Measurements from ENCODE around the gene ELMOD3.
A peak's percentile ranks its signal among the peaks of the same experiment; 100 is the strongest.

The ELMOD3 gene

DNA sequence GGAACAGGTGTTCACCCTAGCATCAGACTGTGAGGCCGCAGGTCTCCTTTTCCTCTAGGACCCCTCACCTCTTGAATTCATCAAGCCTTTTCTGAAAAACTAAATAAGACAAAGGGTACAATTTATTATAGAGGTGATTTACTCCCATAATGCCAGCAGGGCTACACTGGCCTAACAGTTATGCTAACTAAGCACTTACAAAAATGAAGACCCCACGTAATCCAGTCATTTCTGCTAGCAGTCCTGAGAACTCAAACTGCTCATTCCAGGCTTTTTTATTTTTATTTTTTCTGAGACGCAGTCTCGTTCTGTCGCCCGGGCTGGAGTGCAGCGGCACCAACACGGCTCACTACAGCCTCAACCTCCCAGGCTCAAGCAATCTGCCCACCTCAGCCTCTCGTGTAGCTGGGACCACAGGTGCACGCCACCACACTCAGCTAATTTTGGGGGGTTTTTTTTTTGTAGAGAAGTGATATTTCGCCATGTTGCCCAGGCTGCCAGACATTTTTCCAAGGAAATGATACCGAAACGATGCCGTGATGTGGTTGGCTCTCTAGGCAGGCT lies 41.4 kb downstream of the ELMOD3 start:
- Histone ChIP-seq H3K4me3 (ENCODE audit: insufficient read depth in 1 of 2, low read depth in 1 of 2, low read length in 2 of 2) (no peak overlapping the region), H4K91ac (ENCODE audit: low read length) (no peak overlapping the region), H4K8ac (ENCODE audit: low read length) (no peak overlapping the region), H2AK5ac (ENCODE audit: low read length, severe bottlenecking) (no peak overlapping the region), H3K4me1 (ENCODE audit: control insufficient read depth, insufficient read depth, low read depth, low read length) (peaks cover 13% of the 10 kb centered on the region), H3K14ac (ENCODE audit: low read length in 2 of 2) (no peak overlapping the region), H3K36me3 (ENCODE audit: control insufficient read depth in 1 of 2, insufficient read depth in 2 of 2, low read depth in 1 of 2, low read length in 2 of 2) (peaks cover 69 to 83% of the 10 kb centered on the region in 2 experiments), H2BK15ac (ENCODE audit: low read depth, poor library complexity, severe bottlenecking) (no peak overlapping the region), H3K79me1 (replicated peaks; ENCODE audit: low read length, poor library complexity, severe bottlenecking) (peaks cover 12% of the 10 kb centered on the region), H3K9me3 (ENCODE audit: control insufficient read depth, low read length) (no peaks in the 10 kb centered on the region), H3K4me2 (ENCODE audit: low read length, poor library complexity, severe bottlenecking) (no peak overlapping the region), H2BK5ac (ENCODE audit: low read depth, low read length, poor library complexity, severe bottlenecking) (no peak overlapping the region), H3K18ac (ENCODE audit: low read depth in 1 of 2, low read length in 2 of 2) (no peak overlapping the region), H3K27ac (ENCODE audit: low read length, poor library complexity, severe bottlenecking) (no peak overlapping the region), H2AFZ (ENCODE audit: low read depth, low read length) (no peak overlapping the region), H3K27me3 (ENCODE audit: control insufficient read depth in 1 of 2, insufficient read depth in 1 of 2, low read length in 2 of 2) (no peaks in the 10 kb centered on the region), H3K23ac (ENCODE audit: low read length in 2 of 2) (no peak overlapping the region), H3K4ac (ENCODE audit: low read depth in 1 of 2, low read length in 2 of 2) (no peak overlapping the region), H2BK120ac (ENCODE audit: low read depth, low read length) (no peak overlapping the region), H2BK12ac (ENCODE audit: low read length in 2 of 2) (no peak overlapping the region), H3K9ac (ENCODE audit: low read length) (no peak overlapping the region)
- DNase-seq, result no peak
- WGBS, result 97% methylated on average over 11 of the region's 14 CpGs

DNA sequence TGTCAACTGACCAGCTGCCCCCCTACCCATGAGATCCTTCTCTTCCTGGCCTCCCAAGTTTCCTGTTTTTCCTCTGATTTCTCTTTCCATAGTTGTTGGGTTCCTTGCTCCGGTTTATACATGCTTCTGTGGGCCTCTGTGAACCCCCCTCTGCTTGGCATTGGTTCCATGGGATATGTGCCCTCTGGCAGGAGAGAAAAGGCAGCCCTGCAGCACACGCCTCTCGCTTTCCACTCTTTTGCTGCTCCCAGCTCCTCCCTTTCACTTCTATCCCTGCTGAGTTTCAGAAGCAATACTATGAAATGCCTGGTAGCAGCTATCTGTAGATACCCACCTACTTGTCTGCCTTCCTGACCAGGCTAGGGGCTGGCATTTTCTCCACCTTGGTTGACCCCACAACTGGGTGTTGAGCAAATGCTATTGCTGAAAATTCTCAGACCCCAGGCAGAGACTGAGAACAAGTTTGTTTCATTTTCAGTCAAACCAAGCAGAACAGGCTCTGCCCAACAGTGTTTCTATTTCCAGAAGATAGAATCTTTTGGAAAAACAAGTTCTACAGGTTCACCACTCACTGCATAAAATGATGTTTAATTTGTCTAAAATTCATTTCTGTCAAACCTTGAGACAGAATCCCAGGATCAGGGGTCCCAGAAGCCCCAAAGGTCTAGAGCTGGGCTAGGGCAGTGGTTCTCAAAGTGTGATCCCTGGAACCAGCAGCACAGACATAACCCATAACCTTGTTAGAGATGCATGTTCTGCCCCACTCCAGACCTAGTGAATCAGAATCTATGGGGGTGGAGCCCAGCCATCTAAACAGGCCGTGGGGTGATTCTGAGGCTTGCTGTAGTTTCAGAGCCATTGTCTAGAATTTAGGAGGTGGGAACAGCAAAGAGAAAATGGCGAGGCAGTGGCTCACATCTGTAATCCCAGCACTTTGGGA lies 42.2 kb downstream of the ELMOD3 start:
- H2BK15ac ChIP-seq (ENCODE audit: low read depth, poor library complexity, severe bottlenecking), result no peak overlapping the region
- no peak overlapping the region for H3K14ac ChIP-seq (ENCODE audit: low read length in 2 of 2)
- H4K91ac ChIP-seq (ENCODE audit: low read length), result no peak overlapping the region
- peaks cover 19% of the 10 kb centered on the region for H3K79me1 ChIP-seq (replicated peaks; ENCODE audit: low read length, poor library complexity, severe bottlenecking)
- H2BK12ac ChIP-seq (ENCODE audit: low read length in 2 of 2), result no peak overlapping the region
- 92% methylated on average over 5 of the region's 5 CpGs for WGBS
- H3K4me1 ChIP-seq (ENCODE audit: control insufficient read depth, insufficient read depth, low read depth, low read length), result peaks cover 13% of the 10 kb centered on the region
- no peak overlapping the region for H3K9ac ChIP-seq (ENCODE audit: low read length)
- no peak overlapping the region for H3K4me3 ChIP-seq (ENCODE audit: insufficient read depth in 1 of 2, low read depth in 1 of 2, low read length in 2 of 2)
- no peak overlapping the region for H2AFZ ChIP-seq (ENCODE audit: low read depth, low read length)
- no peak overlapping the region for H3K4me2 ChIP-seq (ENCODE audit: low read length, poor library complexity, severe bottlenecking)
- H3K27ac ChIP-seq (ENCODE audit: low read length, poor library complexity, severe bottlenecking), result no peak overlapping the region
- no peaks in the 10 kb centered on the region for H3K27me3 ChIP-seq (ENCODE audit: control insufficient read depth in 1 of 2, insufficient read depth in 1 of 2, low read length in 2 of 2)
- no peak overlapping the region for H4K8ac ChIP-seq (ENCODE audit: low read length)
- no peak overlapping the region for H2BK120ac ChIP-seq (ENCODE audit: low read depth, low read length)
- H3K36me3 ChIP-seq (ENCODE audit: control insufficient read depth in 1 of 2, insufficient read depth in 2 of 2, low read depth in 1 of 2, low read length in 2 of 2), result peaks cover 69 to 83% of the 10 kb centered on the region in 2 experiments
- no peak overlapping the region for H3K18ac ChIP-seq (ENCODE audit: low read depth in 1 of 2, low read length in 2 of 2)
- H3K9me3 ChIP-seq (ENCODE audit: control insufficient read depth, low read length), result no peaks in the 10 kb centered on the region
- H3K4ac ChIP-seq (ENCODE audit: low read depth in 1 of 2, low read length in 2 of 2), result no peak overlapping the region
- no peak overlapping the region for H2AK5ac ChIP-seq (ENCODE audit: low read length, severe bottlenecking)
- DNase-seq, result no peak
- H2BK5ac ChIP-seq (ENCODE audit: low read depth, low read length, poor library complexity, severe bottlenecking), result no peak overlapping the region
- no peak overlapping the region for H3K23ac ChIP-seq (ENCODE audit: low read length in 2 of 2)

GRCh38 chr2:85397925-85398331 lies 43.4 kb downstream of the ELMOD3 start:
- no peaks in the 10 kb centered on the region for H3K27me3 ChIP-seq (ENCODE audit: control insufficient read depth in 1 of 2, insufficient read depth in 1 of 2, low read length in 2 of 2)
- H3K14ac ChIP-seq (ENCODE audit: low read length in 2 of 2), result no peak overlapping the region
- H3K9me3 ChIP-seq (ENCODE audit: control insufficient read depth, low read length), result no peaks in the 10 kb centered on the region
- no peak overlapping the region for H2BK12ac ChIP-seq (ENCODE audit: low read length in 2 of 2)
- H3K4me3 ChIP-seq (ENCODE audit: insufficient read depth in 1 of 2, low read depth in 1 of 2, low read length in 2 of 2), result no peak overlapping the region
- H3K36me3 ChIP-seq (ENCODE audit: control insufficient read depth in 1 of 2, insufficient read depth in 2 of 2, low read depth in 1 of 2, low read length in 2 of 2), result peaks cover 68 to 80% of the 10 kb centered on the region in 2 experiments
- peaks cover 20% of the 10 kb centered on the region for H3K79me1 ChIP-seq (replicated peaks; ENCODE audit: low read length, poor library complexity, severe bottlenecking)
- H3K4me2 ChIP-seq (ENCODE audit: low read length, poor library complexity, severe bottlenecking), result no peak overlapping the region
- H3K23ac ChIP-seq (ENCODE audit: low read length in 2 of 2), result no peak overlapping the region
- no peak overlapping the region for H2BK120ac ChIP-seq (ENCODE audit: low read depth, low read length)
- H3K18ac ChIP-seq (ENCODE audit: low read depth in 1 of 2, low read length in 2 of 2), result no peak overlapping the region
- H4K8ac ChIP-seq (ENCODE audit: low read length), result no peak overlapping the region
- H3K4me1 ChIP-seq (ENCODE audit: control insufficient read depth, insufficient read depth, low read depth, low read length), result peaks cover 9% of the 10 kb centered on the region
- no peak overlapping the region for H3K9ac ChIP-seq (ENCODE audit: low read length)
- DNase-seq, result no peak
- H3K27ac ChIP-seq (ENCODE audit: low read length, poor library complexity, severe bottlenecking), result no peak overlapping the region
- H2AK5ac ChIP-seq (ENCODE audit: low read length, severe bottlenecking), result no peak overlapping the region
- H2BK5ac ChIP-seq (ENCODE audit: low read depth, low read length, poor library complexity, severe bottlenecking), result no peak overlapping the region
- 89% methylated on average over 4 of the region's 4 CpGs for WGBS
- H3K4ac ChIP-seq (ENCODE audit: low read depth in 1 of 2, low read length in 2 of 2), result no peak overlapping the region
- peak overlapping the region; percentile 32 for H4K91ac ChIP-seq (ENCODE audit: low read length)
- H2AFZ ChIP-seq (ENCODE audit: low read depth, low read length), result no peak overlapping the region
- H2BK15ac ChIP-seq (ENCODE audit: low read depth, poor library complexity, severe bottlenecking), result no peak overlapping the region

DNA sequence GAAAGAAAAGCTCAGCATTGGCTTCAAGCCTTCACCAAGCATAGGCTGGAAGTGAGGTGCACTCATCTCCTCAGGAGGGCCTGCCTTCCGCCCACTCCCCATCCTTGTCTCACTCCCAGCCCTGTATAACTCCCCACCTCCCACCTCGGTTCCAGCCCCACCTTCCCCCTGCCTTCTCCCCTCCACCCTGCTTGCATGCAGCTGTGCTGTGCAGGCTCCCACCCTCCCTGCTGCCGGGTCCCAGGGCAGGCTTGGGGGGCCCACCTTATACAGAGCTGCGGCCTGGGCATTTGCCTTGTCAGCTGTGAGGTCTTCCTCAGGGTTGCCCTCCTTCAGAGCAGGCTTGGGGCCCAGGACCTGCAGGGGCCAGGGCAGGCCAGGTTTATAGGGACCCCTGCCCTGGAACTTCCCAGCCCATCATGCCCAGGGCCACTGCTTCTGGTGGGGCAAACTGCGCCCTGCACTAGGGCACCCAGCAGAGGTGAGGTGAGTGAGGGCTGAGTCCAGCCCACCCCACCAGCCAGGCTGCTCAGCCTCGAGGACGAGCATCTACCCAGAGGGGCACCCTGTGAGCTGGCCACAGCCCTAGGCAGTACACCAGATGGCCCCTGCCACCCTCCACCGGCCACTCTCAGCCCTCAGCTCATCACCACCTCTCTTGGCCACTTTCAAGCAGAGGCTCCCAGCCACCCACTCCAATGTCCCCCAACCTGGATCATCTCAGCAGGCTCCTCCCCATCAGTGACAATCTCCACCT lies 44.0 kb downstream of the ELMOD3 start:
- no peak overlapping the region for H3K14ac ChIP-seq (ENCODE audit: low read length in 2 of 2)
- H3K23ac ChIP-seq (ENCODE audit: low read length in 2 of 2), result no peak overlapping the region
- no peak overlapping the region for H2BK120ac ChIP-seq (ENCODE audit: low read depth, low read length)
- no peak overlapping the region for H4K91ac ChIP-seq (ENCODE audit: low read length)
- H3K36me3 ChIP-seq (ENCODE audit: control insufficient read depth in 1 of 2, insufficient read depth in 2 of 2, low read depth in 1 of 2, low read length in 2 of 2), result peaks cover 68 to 80% of the 10 kb centered on the region in 2 experiments
- H2BK5ac ChIP-seq (ENCODE audit: low read depth, low read length, poor library complexity, severe bottlenecking), result no peak overlapping the region
- 97% methylated on average over 8 of the region's 8 CpGs for WGBS
- no peak overlapping the region for H4K8ac ChIP-seq (ENCODE audit: low read length)
- H3K27ac ChIP-seq (ENCODE audit: low read length, poor library complexity, severe bottlenecking), result no peak overlapping the region
- H2BK12ac ChIP-seq (ENCODE audit: low read length in 2 of 2), result no peak overlapping the region
- H3K9me3 ChIP-seq (ENCODE audit: control insufficient read depth, low read length), result peaks cover 6% of the 10 kb centered on the region
- no peak overlapping the region for H3K4me3 ChIP-seq (ENCODE audit: insufficient read depth in 1 of 2, low read depth in 1 of 2, low read length in 2 of 2)
- H3K79me1 ChIP-seq (replicated peaks; ENCODE audit: low read length, poor library complexity, severe bottlenecking), result peaks cover 20% of the 10 kb centered on the region
- no peak overlapping the region for H3K4me2 ChIP-seq (ENCODE audit: low read length, poor library complexity, severe bottlenecking)
- no peak for DNase-seq
- no peak overlapping the region for H2AK5ac ChIP-seq (ENCODE audit: low read length, severe bottlenecking)
- no peak overlapping the region for H2BK15ac ChIP-seq (ENCODE audit: low read depth, poor library complexity, severe bottlenecking)
- H3K4me1 ChIP-seq (ENCODE audit: control insufficient read depth, insufficient read depth, low read depth, low read length), result peaks cover 9% of the 10 kb centered on the region
- no peak overlapping the region for H3K4ac ChIP-seq (ENCODE audit: low read depth in 1 of 2, low read length in 2 of 2)
- H3K27me3 ChIP-seq (ENCODE audit: control insufficient read depth in 1 of 2, insufficient read depth in 1 of 2, low read length in 2 of 2), result no peaks in the 10 kb centered on the region
- H3K18ac ChIP-seq (ENCODE audit: low read depth in 1 of 2, low read length in 2 of 2), result no peak overlapping the region
- H2AFZ ChIP-seq (ENCODE audit: low read depth, low read length), result no peak overlapping the region
- H3K9ac ChIP-seq (ENCODE audit: low read length), result no peak overlapping the region
